Measurements from ENCODE around the gene RPS5.
"Not testable (repeated sequence)": the region's sequence is repeated elsewhere in the genome, so short reads cannot be mapped to it uniquely, and the experiment has no call there.

Gene RPS5

DNA sequence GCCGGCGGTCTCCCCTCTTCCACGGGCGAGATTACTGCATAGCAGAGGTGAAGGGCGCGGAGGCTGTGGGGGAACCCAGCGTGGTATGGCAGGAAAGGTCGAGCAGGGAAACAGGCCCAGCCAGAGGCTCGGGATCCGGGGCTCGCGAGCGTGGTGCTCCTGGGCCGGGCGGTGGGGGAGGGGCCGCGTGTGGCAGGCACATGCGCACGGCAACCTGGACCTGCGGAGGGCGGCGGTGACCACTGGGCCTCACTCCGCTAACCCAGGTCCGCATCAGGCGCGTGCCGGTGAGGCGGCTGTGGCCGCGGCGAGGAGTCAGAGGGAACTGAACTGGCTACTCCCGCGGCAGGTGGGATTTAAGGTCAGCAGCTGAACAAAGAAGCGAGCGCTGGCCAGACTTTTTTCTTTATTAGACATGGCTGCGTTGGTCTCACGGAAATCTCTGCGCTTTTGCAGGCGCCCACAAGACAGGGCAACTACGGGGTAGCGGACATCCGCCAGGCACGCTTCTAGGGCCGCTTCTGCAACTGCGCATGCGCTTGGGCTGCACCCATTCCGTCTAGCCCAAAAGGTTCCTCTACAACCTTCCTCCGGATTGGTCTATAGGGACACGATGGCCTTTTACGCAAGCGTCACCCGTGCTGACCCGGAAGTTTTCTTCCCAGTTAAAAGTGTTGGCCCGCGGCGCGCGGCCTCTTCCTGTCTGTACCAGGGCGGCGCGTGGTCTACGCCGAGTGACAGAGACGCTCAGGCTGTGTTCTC is at the start of gene RPS5:
RPS5 (plus strand) TSS at position 694 of the 762 bp plus-strand sequence. CDS start 869 bp downstream, outside the sequence.
- DNase-seq: peak; percentile 97

DNA sequence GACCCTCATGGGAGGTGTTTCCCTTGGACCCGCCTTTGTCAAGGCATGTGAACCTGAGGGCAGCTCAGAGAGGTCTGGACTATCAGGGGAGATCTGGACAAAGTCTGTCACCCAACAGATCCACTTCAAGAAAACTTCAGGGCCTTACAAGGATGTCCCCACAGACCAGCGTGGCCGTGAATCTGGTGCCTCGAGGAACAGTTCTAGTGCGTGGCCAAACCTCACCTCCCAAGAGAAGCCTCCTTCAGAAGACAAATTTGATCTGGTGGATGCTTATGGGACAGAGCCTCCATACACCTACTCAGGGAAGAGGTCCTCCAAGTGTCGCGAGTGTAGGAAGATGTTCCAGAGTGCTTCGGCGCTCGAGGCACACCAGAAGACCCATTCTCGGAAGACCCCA is 48.7 kb upstream of the RPS5 start:
- no peak for DNase-seq

GRCh38 chr19:58338825-58339558 is 48.1 kb upstream of the RPS5 start:
- no peak for DNase-seq

DNA sequence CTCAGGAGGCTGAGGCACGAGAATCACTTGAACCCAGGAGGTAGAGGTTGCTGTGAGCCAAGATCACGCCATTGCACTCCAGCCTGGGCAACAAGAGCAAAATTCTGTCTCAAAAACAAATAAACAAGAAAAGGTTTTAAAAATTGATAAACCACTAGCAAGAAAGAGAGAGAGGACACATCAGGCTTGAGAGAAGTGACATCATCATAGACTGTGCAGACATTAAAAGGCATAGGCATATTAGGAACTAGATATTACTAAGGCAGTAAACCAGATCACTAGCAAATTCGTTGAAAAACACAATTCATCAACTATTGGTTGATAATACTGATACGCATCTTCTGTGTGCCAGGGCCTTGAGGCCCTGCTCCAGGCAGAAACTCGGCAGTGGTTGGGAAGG is 41.5 kb upstream of the RPS5 start:
- no peak for DNase-seq

DNA sequence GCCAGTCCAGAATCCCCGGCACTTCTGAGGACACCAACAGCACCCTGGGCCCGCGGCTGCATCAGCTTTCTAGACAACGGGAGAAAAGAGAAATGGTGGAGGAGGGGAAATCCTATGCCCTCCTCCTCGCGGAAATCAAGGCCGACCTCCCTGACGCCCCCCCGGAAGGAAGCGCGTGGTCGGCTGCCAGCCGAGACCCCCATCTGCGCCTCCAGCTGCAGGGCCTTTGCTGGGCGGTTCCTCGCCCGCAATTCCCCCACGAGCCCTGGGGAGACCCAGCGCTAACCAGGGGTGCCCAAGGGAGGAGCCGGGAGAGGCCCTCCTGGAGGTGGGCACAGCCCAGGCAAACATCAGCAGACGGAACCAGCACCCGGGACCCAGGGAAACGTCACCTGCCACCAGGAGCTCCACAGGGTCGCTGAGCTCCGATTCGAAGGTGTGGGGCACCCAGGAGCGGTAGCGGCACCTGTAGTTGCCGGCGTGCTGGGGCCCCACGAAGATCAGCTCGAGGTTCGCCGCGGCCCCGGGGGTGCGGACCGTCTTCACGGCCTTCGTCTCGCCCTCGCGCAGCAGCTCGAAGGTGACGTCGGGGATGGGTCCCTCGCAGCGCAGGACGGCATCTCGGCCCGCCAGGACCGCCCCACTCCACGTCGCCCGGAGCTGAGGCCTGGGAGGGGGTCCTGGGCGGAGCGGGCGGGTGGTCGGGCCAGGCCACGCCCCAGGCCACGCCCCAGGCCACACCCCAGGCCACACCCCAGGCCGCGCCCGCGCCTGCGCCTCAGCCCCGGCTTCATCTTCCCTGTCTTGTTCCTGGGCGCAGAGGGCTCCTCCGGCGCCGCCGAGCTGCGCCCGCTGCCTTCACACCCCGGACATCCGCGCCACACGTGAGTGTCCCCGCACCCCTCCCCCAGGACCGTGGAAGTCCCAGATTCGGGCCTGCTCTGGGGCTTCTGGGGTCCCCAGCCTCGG is 39.8 kb upstream of the RPS5 start:
- DNase-seq: peak; percentile 91

- not testable (repeated sequence) for DNase-seq
Measured at GRCh38 chr19:58348080-58348479, 39.0 kb upstream of the RPS5 start.

GRCh38 chr19:58349590-58349989 is 37.5 kb upstream of the RPS5 start:
- no peak for DNase-seq

DNA sequence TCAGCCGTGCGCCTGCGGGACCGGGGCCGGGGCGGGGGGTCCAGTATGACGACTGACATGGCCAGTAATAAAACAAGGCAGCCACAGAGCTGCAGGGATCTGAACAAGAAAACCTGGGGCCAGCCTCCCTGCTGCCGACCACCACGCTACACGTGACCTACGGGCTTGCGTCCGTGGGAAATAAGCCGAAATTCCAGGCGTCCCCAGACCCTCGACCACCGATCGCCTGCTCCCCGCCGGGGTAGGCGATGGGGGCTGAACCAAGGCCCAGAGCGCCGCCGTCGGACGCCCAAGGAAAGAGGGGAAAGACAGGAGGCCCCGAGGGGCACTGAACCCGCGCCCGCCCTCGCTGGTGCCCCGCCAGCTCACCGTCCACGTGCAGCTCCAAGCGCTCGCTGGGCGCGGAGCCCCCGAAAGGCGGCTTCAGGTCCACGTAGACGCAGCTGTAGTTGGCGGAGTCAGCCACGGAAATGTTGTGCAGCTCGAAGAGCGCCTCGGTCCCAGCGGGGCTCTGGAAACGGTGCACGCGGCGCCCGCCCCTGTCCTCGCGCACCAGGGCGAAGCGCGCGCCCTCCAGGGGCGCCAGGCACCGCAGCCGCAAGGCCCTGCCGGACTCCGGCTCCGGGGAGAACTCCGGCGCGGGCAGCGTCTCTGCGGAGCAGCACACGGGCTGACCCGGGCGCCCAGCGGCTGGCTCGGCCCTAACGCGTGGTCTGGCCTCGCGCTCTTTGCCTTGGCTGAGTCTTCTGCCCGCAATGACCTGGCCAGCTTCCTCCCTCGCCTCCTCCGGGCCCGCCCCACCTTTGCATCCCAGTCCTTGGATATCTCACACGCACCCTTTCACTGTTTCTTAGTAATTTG is 36.8 kb upstream of the RPS5 start:
- no peak for DNase-seq

- DNase-seq: no peak
Measured at GRCh38 chr19:58350871-58351557, 36.1 kb upstream of the RPS5 start.

DNA sequence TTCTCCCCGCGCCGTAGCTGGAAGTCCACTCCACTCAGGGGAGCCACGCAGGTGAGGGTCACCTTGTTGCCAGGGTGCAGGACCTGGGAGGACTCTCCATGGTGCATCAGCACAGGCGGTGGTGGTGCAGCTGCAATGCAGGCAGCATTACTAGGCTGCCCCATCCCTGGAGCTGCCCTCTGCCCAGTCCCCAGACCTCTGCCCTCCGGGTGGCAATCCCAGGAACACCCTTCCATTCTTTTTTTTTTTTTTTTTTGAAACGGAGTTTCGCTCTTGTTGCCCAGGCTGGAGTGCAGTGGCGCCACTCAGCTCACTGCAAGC is 35.6 kb upstream of the RPS5 start:
- no peak for DNase-seq

DNA sequence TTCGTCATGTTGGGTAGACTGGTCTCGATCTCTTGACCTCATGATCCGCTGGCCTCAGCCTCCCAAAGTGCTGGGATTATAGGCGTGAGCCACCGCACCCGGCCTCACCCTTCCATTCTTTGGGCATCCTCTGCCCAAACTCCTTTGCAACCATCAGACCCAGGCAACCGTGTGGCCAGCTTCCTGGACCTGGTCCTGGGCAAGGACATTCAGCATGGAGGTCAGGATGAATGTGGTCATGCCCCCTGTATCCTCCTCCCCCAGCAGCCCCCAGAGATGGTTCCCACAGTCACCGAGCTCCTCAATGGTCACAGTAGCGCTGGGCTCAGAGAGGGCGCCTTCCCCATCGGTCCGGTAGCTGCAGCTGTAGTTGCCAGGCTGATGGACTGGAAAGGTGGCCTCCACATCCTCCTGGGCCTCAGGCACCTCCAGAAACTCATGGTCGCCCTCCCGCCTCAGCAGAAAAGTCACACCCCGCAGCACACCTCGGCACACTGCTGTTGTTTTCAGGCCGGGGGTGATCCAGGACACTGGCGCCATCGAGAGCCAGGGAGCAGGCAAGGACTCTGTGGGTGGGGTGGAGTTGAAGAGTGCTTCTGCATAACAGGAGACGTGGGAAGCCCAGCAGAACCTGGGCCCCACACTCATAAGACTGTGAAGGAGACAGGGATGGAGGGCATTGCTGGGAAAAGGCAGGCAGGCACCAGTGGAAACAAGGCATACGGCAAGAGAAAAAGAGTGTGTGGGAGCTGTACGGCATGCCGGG is 34.9 kb upstream of the RPS5 start:
- DNase-seq: no peak

- DNase-seq: no peak
Measured at GRCh38 chr19:58352760-58353671, 34.1 kb upstream of the RPS5 start, which contains the start of gene A1BG. TSS of gene A1BG (minus strand) at chr19:58353492. CDS start at chr19:58353437, 55 bp downstream.

DNA sequence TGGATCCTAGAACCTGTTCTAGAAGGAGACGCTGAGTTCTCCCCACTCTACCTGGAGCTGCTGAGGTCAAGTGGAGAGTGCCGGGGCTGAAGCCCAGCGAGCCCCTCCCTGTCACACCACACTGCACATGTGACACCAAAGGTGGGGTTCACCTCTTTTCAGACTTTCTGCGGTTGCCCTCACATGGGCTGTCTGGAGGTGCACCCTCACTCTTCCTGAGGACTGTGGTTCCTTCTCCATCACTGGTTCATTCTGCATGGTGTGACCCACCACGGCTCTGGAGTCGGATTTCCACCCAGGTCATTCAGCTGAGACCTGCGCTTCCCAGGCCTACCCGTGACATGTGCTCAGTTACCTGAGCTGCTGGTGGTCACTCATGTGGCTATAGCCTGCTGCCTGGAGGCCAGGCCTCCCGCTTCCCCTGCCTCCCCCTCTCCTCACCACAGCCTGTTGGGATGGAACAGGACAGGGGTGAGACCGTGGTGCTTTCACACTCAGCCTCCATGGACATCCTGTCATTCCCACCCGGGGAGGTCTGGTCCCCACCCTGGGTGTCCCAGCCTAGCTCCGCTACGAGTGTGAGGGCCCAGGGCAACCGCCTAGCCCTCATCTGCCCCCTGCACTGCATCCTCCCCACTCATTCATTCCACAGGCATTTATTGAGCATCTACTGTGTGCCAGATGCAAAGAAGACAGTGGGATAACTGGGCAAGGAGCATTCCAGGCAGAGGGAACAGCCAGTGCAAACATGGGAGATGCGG is 33.2 kb upstream of the RPS5 start:
- DNase-seq: no peak

- DNase-seq: no peak
Measured at GRCh38 chr19:58354478-58355030, 32.5 kb upstream of the RPS5 start.

DNA sequence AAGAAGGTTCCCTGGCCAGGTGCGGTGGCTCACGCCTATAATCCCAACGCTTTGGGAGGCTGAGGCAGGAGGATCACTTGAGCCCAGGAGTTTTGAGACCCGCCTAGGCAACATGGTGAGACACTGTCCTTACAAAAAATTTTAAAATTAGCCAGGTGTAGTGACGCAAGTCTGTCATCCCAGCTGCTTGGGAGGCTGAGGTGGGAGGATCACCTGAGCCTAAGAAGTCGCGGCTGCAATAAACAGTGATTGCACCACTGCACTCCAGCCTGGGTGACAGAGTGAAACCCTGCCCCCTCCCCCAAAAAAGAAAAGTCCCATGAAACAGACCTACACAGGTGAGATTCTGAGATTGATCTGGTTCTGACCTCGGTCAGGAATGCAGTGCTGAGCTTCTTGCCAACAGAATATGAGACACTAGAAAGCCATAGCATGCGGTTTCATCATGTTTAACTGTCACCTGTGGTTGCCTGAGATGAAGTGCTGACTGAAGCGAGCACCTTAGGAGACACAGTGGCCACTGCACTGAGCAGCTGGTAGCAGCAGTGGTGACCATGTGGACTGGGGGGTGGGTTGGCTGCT is 31.8 kb upstream of the RPS5 start:
- no peak for DNase-seq

GRCh38 chr19:58355908-58356765 is 30.9 kb upstream of the RPS5 start:
- peak; percentile 82 for DNase-seq

All from activated CD8-positive, alpha-beta memory T cell treated with anti-CD3 and anti-CD28 coated beads for 24 hours (primary cell).